Activated CD8-positive, alpha-beta memory T cell treated with anti-CD3 and anti-CD28 coated beads, Interleukin-2, amount 50 U/mL, for 24 hours (primary cell): ENCODE measurements around the gene TTC28.
"Not testable (repeated sequence)": the region's sequence is repeated elsewhere in the genome, so short reads cannot be mapped to it uniquely, and the experiment has no call there.

Experiments used
- DNase-seq: peaks from one replicate; pipeline ENCODE4 v3.0.0-alpha.2; 2020; ENCODE audit errors: extremely low read depth

TTC28 gene

DNA sequence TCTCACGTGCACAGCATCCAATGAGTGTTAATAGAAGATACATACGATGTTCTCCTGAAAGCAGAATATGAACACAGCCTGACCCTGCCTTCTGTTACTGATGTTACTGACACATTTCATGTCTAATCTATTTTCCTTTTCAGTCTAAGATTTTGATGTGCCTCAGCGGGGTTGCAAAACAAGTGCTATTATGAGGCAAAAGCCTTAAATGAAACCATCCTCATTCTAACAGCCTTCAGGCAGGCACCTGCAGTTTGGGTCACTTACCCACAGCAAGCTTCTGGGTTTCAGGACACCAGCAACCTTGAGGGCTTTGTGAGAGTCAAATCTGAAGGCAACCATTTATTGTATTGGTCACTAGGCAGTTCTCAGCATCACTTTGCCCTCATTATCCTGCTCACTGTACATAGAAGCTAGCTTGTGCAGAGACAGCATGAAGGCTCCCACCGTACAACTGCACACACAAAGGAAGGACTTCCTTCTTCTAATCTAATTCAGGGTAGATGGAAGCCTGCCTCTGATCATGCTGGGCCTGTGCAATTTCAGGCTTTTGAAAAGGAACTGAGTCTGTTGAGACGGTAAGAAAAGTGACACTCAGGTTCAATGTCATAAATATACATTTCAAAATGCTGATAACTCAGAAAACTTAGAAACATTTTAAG is 577.4 kb downstream of the TTC28 start:
- no peak for DNase-seq

- DNase-seq: no peak
These were observed 582.0 kb downstream of the TTC28 start for GRCh38 chr22:28097627-28098026.

DNA sequence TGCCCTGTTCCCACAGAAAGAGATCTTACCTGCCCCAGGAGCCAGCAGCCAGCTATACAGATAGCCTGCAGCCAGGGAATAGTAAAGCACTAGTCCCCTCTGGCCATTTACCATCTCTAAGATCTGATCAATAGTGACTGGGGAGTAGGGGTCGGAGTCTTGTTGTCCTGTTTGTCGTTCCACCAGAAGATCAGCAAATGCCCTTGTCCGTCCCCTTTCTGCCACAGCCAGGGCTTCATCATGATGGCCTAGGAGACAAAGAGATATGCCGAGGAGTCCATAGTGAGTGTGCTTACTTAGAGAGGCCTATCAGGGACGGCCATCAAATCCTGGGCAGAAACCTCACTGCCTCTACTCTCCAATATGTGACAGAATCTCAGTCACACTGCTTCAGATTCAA is 583.5 kb downstream of the TTC28 start:
- no peak for DNase-seq

DNA sequence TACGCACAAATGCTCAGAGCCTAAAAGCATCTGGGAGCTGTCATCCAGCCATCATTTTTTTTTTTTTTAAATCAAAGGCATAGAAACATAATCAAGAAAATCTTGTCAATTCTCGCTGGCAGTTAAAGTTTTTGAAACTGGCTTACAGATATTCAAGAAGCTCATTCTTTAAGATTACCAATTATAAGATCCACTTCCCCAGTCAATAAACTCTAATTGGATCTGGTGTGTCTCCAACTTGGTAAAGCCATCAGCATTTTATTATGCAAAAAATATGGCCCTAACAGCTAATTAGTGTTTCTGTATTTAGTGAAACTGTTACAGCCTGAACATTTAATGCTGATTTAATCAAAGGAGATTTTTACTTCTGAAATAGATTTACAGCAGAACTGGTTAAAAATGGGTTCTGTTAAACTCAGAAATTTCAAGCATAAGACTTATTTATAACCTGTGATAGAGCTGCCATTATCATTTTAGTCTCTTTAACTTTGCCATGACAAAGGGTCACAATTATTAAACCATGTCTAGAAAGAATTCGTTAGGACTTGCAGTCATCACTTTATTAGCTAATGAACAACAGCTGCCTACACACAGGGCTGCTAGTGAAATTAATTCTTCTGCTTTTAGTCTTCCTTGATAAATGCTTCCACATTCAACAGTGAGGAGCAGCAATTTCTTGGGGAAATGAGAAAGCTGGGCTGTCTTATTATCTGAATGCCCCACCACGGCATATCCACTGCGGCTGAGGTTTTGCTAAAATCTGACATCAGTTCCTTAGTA is 584.1 kb downstream of the TTC28 start:
- no peak for DNase-seq

DNA sequence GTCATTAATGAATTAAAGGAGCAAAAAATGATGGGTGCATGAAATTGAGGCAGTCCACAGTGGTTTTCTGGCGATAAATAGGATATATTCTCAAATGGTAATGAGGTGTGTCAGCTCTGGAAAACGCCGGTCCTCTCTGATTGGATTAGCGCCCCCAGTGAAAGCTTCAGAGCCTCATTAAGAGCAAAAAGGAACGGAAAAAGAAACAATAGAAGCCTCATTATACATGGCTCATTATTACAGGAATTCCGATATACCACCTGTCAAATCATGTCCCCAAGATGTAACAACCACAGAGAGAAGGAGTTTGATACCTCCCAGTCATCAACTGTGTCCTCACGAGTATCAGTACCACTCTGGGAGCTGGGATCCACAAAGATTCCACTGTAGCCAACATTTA is 584.9 kb downstream of the TTC28 start:
- no peak for DNase-seq

DNA sequence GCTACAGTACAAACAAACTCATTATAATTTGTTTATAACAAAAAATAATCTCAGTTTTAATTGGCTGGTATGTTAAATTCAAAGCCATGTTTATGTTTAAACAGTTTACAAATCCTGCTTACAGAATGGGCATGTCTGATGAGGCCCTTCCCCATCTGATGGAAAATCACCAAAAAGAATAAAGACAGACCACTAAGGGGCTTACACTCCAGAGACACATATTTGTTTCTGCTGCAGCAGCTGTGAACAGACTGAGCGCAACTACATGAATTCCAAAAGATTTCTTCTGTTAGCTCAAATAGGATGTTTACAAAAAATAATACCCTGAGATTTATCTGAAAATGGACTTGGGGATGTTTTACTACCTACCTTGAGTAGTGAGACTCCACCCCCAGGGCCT is 585.9 kb downstream of the TTC28 start:
- no peak for DNase-seq

DNA sequence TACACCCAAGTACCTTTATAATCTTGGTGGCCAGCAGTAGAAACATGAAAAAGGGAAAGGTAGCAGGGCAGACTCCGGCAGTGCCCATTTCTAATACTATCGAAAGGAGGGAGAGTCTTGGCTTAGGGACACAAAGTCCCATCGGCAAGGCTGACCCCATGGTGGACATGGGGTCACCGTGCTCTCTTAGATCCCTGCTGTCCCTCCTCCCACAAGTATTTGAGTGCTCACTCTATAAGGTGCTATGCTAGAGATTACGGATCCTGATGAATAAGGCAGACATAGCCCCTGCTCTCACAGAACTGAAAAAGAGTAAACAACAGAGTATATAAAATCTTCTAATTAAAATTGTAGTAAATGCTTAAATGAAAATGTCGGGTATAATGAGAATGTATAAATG is 588.2 kb downstream of the TTC28 start:
- no peak for DNase-seq

DNA sequence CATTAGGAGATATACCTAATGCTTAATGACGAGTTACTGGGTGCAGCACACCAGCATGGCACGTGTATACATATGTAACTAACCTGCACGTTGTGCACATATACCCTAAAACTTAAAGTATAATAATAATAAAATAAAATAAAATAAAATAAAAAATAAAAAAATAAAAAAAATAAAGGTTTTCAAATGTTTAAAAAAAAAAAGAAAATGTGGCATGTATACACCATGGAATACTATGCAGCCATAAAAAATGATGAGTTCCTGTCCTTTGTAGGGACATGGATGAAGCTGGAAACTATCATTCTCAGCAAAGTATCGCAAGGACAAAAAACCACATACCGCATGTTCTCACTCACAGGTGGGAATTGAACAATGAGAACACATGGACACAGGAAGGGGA is 590.1 kb downstream of the TTC28 start:
- DNase-seq: not testable (repeated sequence)

GRCh38 chr22:28077166-28077565 is 602.5 kb downstream of the TTC28 start:
- no peak for DNase-seq

- DNase-seq: no peak
These were observed 604.2 kb downstream of the TTC28 start for GRCh38 chr22:28075358-28075981.

- DNase-seq: no peak
These were observed 605.1 kb downstream of the TTC28 start for GRCh38 chr22:28074526-28074925.

- no peak for DNase-seq
These were observed 607.6 kb downstream of the TTC28 start for GRCh38 chr22:28072066-28072465.

GRCh38 chr22:28068826-28069225 is 610.8 kb downstream of the TTC28 start:
- DNase-seq: no peak

DNA sequence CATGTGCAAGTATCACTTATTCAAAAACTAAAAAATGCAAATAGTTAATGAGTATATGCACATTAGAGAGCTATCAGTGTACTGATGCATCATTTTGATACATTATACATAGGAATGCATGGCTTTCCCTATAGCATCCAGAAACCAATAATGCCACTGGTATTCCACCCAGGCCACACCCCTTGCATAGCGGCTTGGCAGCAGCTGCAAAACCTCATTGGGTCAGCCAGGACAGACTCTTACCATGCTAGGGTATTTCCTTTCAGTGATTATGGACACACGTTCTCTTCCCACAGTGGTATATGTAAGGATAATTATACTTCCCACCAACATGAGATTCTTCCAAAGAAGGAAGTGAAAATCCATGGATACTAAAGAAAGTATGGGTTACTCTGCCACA is 614.7 kb downstream of the TTC28 start:
- no peak for DNase-seq

GRCh38 chr22:28063656-28064055 is 616.0 kb downstream of the TTC28 start:
- no peak for DNase-seq

DNA sequence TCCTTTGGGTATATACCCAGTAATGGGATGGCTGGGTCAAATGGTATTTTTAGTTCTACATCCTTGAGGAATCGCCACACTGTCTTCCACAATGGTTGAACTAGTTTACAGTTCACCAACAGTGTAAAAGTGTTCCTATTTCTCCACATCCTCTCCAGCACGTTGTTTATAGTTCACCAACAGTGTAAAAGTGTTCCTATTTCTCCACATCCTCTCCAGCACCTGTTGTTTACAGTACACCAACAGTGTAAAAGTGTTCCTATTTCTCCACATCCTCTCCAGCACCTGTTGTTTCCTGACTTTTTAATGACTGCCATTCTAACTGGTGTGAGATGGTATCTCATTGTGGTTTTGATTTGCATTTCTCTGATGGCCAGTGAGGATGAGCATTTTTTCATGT is 619.0 kb downstream of the TTC28 start:
- not testable (repeated sequence) for DNase-seq

DNA sequence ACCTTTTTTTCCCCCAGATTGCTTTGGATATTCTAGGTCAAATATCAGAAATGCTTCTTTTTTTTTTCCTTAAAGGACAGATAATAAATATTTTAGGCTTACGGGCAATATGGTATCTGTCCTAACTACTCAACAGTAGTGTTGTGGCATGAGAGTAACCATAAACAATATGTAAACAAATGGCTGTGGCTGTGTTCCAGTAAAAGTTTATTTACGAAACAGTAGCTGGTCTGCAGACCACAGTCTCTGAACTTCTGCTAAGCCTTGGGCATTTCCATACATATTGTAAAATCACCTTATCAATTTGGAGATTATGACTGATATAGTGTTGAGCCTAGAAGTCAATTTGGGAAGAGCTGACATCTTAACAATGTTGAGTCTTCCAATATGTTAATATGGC is 621.6 kb downstream of the TTC28 start:
- DNase-seq: no peak

- no peak for DNase-seq
These were observed 624.8 kb downstream of the TTC28 start for GRCh38 chr22:28054819-28055208.

GRCh38 chr22:28053896-28054818 is 625.5 kb downstream of the TTC28 start:
- DNase-seq: no peak

GRCh38 chr22:28052825-28053269 is 626.8 kb downstream of the TTC28 start:
- no peak for DNase-seq

- no peak for DNase-seq
These were observed 627.8 kb downstream of the TTC28 start for GRCh38 chr22:28051787-28052356.
